AG04450 (cell line): Measurements from ENCODE around the gene TRIM7. TPM values are rescaled to one million over a fixed set of nuclear protein-coding genes. Genes with fewer than 3 reads are reported as not detected.

Source experiments
- CTCF ChIA-PET: fragments of 300-600, 350-600 bp; formaldehyde crosslinking; extraction: SDS; loops from one replicate; lab custom pipeline; 2022; ENCODE audit warnings: antibody characterized with exemption, inconsistent platforms; lab: Charles Lee
- POLR2A ChIA-PET: fragments of 350-600 bp; formaldehyde crosslinking; extraction: SDS; loops from one replicate; lab custom pipeline; 2021; ENCODE audit warnings: antibody characterized with exemption, inconsistent platforms; lab: Yijun Ruan, JAX
- DNase-seq: peaks from one replicate; pipeline ENCODE4 v3.0.0-alpha.2; 2011; ENCODE audit warnings: low read depth, low spot score
- H3K27ac ChIP-seq: one replicate; pipeline ENCODE4 v1.5.1; 2012; ENCODE audit warnings: low read depth, low read length, control low read depth
- H3K27me3 ChIP-seq: one replicate; pipeline ENCODE4 v1.6.0; 2012; ENCODE audit warnings: low read length; ENCODE audit not compliant: control insufficient read depth, insufficient read depth
- H3K4me3 ChIP-seq: 2 replicates; pipeline ENCODE4 v1.5.1; 2011; ENCODE audit warnings: mild to moderate bottlenecking, low read depth, low read length, control low read depth
- H3K9me3 ChIP-seq: 2 replicates; pipeline ENCODE4 v1.5.1; 2012; ENCODE audit warnings: low read length; ENCODE audit not compliant: control insufficient read depth, insufficient read depth
- CTCF ChIP-seq: IDR thresholded peaks from 2 replicates; pipeline ENCODE4 v1.5.1; 2011; ENCODE audit warnings: low read depth, low read length, control low read depth, inconsistent platforms
- polyA plus RNA-seq: library from polyadenylated mRNA; depleted of rRNA; stranded (reverse); fragments of >200 nt; gene quantifications from 2 replicates; pipeline ENCODE4 v1.2.3, GENCODE V29; 2011

Gene TRIM7
- polyA plus RNA-seq, 1 experiment: 1.1 TPM

DNA sequence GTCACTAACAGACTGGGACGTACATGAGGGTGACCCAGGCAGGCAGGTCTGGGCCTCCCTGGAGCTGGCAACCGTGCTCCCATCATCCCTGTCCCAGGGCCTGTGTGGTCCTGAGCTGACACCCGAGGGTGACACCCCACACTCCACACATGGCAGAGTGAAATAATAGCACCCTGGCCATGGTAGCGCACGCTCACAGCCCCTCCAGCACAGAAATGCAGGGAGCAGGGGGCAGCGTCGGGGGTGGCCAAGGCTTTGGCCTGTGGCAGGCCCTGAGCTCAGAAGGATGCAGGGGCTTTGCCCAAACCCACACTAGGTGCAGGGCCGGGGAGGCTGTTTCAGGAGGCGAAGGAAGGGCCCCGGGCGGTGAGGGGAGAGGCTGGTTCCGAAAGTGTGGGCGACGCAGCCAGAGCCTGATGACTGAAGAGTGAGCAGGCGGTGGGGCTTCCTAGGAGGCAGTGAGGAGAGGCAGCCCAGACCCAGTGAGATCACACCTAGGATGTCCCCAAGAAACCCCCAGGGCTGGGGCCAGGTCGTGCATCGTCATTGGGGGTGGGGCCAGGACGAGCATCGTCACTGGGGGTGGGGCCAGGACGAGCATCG lies 44.7 kb downstream of the TRIM7 start:
- Histone ChIP-seq H3K9me3 (no peaks in the 10 kb centered on the region; the same call in 1 of the 2 replicates), H3K27me3 (peaks cover 2% of the 10 kb centered on the region), H3K27ac (peak overlapping the region; percentile 90), H3K4me3 (peak overlapping the region; percentile 49)
- POLR2A ChIA-PET: no interaction called here
- DNase-seq: no peak
- CTCF ChIA-PET: interaction anchor here (1.1 to 1.9 kb wide), 4 partner anchors 23 to 376 kb away, joined by 3 to 8 read pairs (median 4); no protein-coding TSS in a partner anchor
- TF ChIP-seq CTCF: no peak

DNA sequence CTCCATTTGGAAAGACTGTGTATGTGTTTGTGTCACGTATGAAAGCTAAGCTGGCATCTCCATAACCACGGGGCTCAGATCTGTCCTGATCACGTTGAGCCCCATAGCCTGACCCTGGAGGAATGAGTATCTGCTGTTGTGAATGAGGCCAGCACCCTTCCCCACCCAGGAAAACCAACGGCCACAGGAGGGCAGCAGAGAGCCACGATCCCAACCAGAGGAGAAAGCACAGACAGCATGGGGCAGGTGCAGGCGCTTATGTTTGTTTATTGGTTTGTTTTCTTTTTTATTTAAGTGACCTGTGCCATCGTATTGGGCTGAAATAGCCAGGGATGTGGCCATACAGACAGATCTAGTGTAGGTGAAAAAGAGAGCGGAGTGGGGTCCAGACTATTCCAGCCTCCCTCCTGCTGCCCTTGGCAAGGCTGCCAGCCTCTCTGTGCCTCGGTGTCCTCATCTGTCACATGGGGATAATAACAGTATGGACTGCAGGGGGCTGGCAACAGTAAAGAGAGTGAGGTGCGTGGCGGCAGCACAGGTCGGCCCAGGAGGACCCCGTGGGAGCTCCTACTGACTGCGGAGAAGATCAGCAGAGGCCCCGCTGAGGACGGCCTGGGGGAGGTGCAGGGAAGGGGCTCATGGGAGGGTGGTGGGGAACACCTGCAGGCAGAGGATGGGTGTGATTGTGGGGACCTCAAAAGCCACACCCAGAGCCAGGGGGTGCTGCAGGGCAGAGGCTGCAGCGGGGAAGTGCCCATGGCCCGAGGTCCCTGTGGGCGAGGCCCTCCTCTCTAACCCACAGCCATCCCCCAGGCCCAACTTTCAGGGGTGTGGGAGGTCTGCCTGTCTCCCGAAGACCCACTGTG lies 45.5 kb downstream of the TRIM7 start:
- peak overlapping the region; percentile 90 for H3K27ac ChIP-seq
- DNase-seq: peak; percentile 38
- ChIA-PET CTCF (interaction anchor here (0.9 to 2.0 kb wide), 8 partner anchors 9 to 375 kb away, joined by 3 to 8 read pairs (median 4); no protein-coding TSS in a partner anchor), POLR2A (no interaction called here)
- no peaks in the 10 kb centered on the region; the same call in 1 of the 2 replicates for H3K9me3 ChIP-seq
- H3K27me3 ChIP-seq: peaks cover 2% of the 10 kb centered on the region
- H3K4me3 ChIP-seq: no peak overlapping the region
- peak; percentile 94 for TF ChIP-seq CTCF

- ChIA-PET POLR2A (no interaction called here), CTCF (interaction anchor here (0.6 to 2.0 kb wide), 8 partner anchors 10 to 480 kb away, joined by 3 to 7 read pairs (median 4); no protein-coding TSS in a partner anchor)
- Histone ChIP-seq H3K27me3 (peaks cover 2% of the 10 kb centered on the region), H3K4me3 (no peak overlapping the region), H3K27ac (no peak overlapping the region), H3K9me3 (no peaks in the 10 kb centered on the region; the same call in 1 of the 2 replicates)
- TF ChIP-seq CTCF: no peak
- DNase-seq: no peak
These were observed 46.1 kb downstream of the TRIM7 start for GRCh38 chr5:181158869-181159268.

DNA sequence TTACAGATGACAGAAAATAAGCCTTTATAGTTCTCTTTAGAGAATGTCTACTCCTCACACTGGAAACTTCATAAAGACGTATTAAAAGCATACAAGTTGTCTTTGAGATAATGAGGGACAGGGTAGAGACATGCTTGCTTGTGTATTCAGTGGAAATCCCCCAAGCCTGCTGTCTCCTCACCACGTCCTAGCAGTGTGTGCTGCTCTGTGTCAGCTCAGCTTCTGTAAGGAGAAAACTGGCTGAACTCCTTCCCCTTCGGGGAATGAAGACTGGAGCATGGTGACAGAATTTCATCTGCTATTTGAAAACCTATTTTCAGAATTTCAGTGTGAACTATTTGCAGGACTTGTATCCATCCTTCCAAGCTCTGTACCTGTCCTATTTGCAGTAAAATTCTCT lies 48.2 kb downstream of the TRIM7 start:
- peaks cover 2% of the 10 kb centered on the region for H3K27me3 ChIP-seq
- ChIA-PET POLR2A (no interaction called here), CTCF (interaction anchor here (0.6 to 1.1 kb wide), 2 partner anchors 46 to 1074 kb away, joined by 4 read pairs; no protein-coding TSS in a partner anchor)
- H3K9me3 ChIP-seq: peaks cover 3% of the 10 kb centered on the region; the same call in 1 of the 2 replicates
- H3K27ac ChIP-seq: no peak overlapping the region
- no peak for DNase-seq
- no peak overlapping the region for H3K4me3 ChIP-seq
- TF ChIP-seq CTCF: no peak
